A673 (cell line): ENCODE results near the gene ZMYM4. TPM values are rescaled to one million over a fixed set of nuclear protein-coding genes. Genes with fewer than 3 reads are reported as not detected.
A peak's percentile ranks its signal among the peaks of the same experiment; 100 is the strongest.

Experiments used
- BruUV-seq: library from RNA; stranded (reverse); fragments of 400-500 nt; replicated peaks from 2 replicates; lab custom pipeline; 2021; lab: Mats Ljungman, UMichigan
- CTCF ChIA-PET: fragments of 300-600 bp; sonication (Branson Sonifier 250); formaldehyde crosslinking; loops from one replicate; lab custom pipeline; 2022; ENCODE audit warnings: antibody characterized with exemption; lab: Charles Lee
- POLR2A ChIA-PET: fragments of 300-600 bp; sonication (Branson Sonifier 250); formaldehyde crosslinking; loops from one replicate; lab custom pipeline; 2022; ENCODE audit warnings: antibody characterized with exemption; ENCODE audit not compliant: low non-redundant PET; lab: Charles Lee
- DNase-seq: peaks from one replicate; pipeline ENCODE4 v3.0.0-alpha.2; 2015; ENCODE audit warnings: low spot score
- H3K27ac ChIP-seq: fragments of 200-600 bp; sonication (generic); 2 replicates; pipeline ENCODE4 v1.5.1; 2016; ENCODE audit warnings: mixed run types, low read depth, mild to moderate bottlenecking, mixed read lengths, antibody characterized with exemption, low read length; ENCODE audit not compliant: poor library complexity, severe bottlenecking
- H3K27me3 ChIP-seq: fragments of 200-600 bp; sonication (generic); replicated peaks from 2 replicates; pipeline ENCODE4 v1.6.1; 2017; ENCODE audit warnings: mixed run types, low read depth, mild to moderate bottlenecking, mixed read lengths, antibody characterized with exemption, low read length; ENCODE audit not compliant: insufficient read depth, poor library complexity
- H3K36me3 ChIP-seq: fragments of 200-600 bp; sonication (generic); 2 replicates; pipeline ENCODE4 v1.6.1; 2016; ENCODE audit warnings: mixed run types, mild to moderate bottlenecking, mixed read lengths, antibody characterized with exemption, low read length; ENCODE audit not compliant: insufficient read depth, poor library complexity, severe bottlenecking
- H3K4me1 ChIP-seq: fragments of 200-600 bp; sonication (generic); 2 replicates; pipeline ENCODE4 v1.6.1; 2017; ENCODE audit warnings: mixed run types, mild to moderate bottlenecking, mixed read lengths, antibody characterized with exemption, low read length; ENCODE audit not compliant: insufficient read depth, poor library complexity, severe bottlenecking
- H3K4me3 ChIP-seq: fragments of 200-600 bp; sonication (generic); 2 replicates; pipeline ENCODE4 v1.5.1; 2016; ENCODE audit warnings: low read depth, mixed run types, mild to moderate bottlenecking, mixed read lengths, low read length; ENCODE audit not compliant: poor library complexity, severe bottlenecking
- H3K9me3 ChIP-seq: fragments of 200-600 bp; sonication (generic); 2 replicates; pipeline ENCODE4 v1.6.1; 2016; ENCODE audit warnings: mixed run types, low read depth, mild to moderate bottlenecking, mixed read lengths, antibody characterized with exemption, low read length; ENCODE audit not compliant: poor library complexity, severe bottlenecking
- CTCF ChIP-seq: fragments of 300-800, 200-600 bp; sonication (generic); conservative IDR thresholded peaks from 2 replicates; pipeline ENCODE4 v1.5.1; 2017; ENCODE audit warnings: low read depth, mild to moderate bottlenecking, antibody characterized with exemption, low read length, moderate library complexity, mixed read lengths
- EZH2 ChIP-seq: fragments of 200-600 bp; sonication (generic); IDR thresholded peaks from 2 replicates; pipeline ENCODE4 v1.6.1; 2017; ENCODE audit warnings: borderline replicate concordance, low read depth, mild to moderate bottlenecking, mixed read lengths, antibody characterized with exemption, low read length; ENCODE audit not compliant: poor library complexity, severe bottlenecking
- intact Hi-C: fragments of 100-400 bp; cut with micrococcal nuclease; formaldehyde crosslinking; loops from one replicate; pipeline ENCODE4 v1.10.0; 2022; ENCODE audit not compliant: unreplicated experiment
- total RNA-seq: library from RNA; stranded (reverse); gene quantifications from 2 replicates; pipeline ENCODE4 v1.2.3, GENCODE V29; 2021

The ZMYM4 gene
- total RNA-seq, 1 experiment from 2014 or later: 83.5 TPM

- Histone ChIP-seq H3K36me3 (no peaks in the 10 kb centered on the region), H3K27me3 (no peaks in the 10 kb centered on the region), H3K4me3 (no peak overlapping the region), H3K27ac (peak overlapping the region; percentile 22), H3K9me3 (no peaks in the 10 kb centered on the region), H3K4me1 (peaks cover 4% of the 10 kb centered on the region)
- no peak for DNase-seq
- POLR2A ChIA-PET: no interaction called here
- TF ChIP-seq EZH2: no peak
- no peak for TF ChIP-seq CTCF
- intact Hi-C loops: no loop called here
- BruUV-seq: no TSS peak
- CTCF ChIA-PET: no interaction called here
These were observed 45.4 kb upstream of the ZMYM4 start for GRCh38 chr1:35223084-35223630.

GRCh38 chr1:35226546-35226945 is 42.0 kb upstream of the ZMYM4 start:
- no peak for DNase-seq
- POLR2A ChIA-PET: no interaction called here
- H3K27ac ChIP-seq: no peak overlapping the region
- H3K27me3 ChIP-seq: no peaks in the 10 kb centered on the region
- no peaks in the 10 kb centered on the region for H3K9me3 ChIP-seq
- BruUV-seq: no TSS peak
- intact Hi-C loops: no loop called here
- H3K4me1 ChIP-seq: peaks cover 4% of the 10 kb centered on the region
- CTCF ChIA-PET: no interaction called here
- TF ChIP-seq EZH2: no peak
- TF ChIP-seq CTCF: no peak
- no peaks in the 10 kb centered on the region for H3K36me3 ChIP-seq
- H3K4me3 ChIP-seq: no peak overlapping the region

DNA sequence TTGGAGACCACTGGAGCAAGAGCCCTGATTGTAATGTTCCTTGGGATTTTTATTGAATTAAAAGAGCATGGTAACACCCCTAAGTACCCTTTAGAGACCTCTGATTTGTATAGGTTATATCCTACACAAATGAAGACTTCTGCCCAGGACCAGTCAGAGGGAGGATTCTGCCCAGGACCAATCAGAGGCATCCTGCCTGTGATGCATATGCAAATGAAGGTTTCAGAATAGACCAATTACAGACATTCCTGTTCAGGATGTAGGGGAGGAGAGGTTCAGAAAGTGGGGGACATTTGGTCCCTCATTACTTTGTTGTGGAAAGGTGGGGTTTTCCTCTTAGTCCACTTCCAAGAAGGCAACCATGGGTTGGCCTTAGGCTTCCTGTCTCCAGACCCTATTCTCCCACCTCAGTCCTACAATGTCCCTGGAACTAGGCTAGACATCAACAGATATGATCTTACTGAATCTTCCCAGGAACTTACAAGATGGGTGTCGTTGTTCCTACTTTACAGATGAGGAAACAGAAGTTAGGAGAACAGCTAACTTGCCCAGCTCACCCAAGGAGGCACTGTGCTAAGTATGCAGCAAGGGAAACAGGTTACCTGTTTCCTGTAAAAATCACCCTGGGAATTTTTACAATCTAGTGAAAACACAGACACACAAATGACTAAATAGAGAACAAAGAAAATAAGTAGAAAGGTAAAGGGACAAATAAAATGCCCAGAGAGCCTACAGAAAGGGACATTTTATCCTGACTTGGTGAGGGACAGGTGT is 38.7 kb upstream of the ZMYM4 start:
- DNase-seq: no peak
- POLR2A ChIA-PET: no interaction called here
- Histone ChIP-seq H3K36me3 (no peaks in the 10 kb centered on the region), H3K27ac (no peak overlapping the region), H3K4me3 (no peak overlapping the region), H3K9me3 (no peaks in the 10 kb centered on the region), H3K4me1 (no peaks in the 10 kb centered on the region), H3K27me3 (no peaks in the 10 kb centered on the region)
- no TSS peak for BruUV-seq
- CTCF ChIA-PET: no interaction called here
- intact Hi-C loops: no loop called here
- no peak for TF ChIP-seq EZH2
- TF ChIP-seq CTCF: no peak
